Nephron (organoid): ENCODE measurements around the gene CCDC88C.
A peak's percentile ranks its signal among the peaks of the same experiment; 100 is the strongest.

ENCODE experiments used
- H3K27ac Mint-ChIP-seq, 3 experiments: 2 replicates each; pipeline ENCODE4 v1.8.0; 2020; ENCODE audit warnings: mixed read lengths in 3 of 3, mild to moderate bottlenecking in 2 of 3, moderate library complexity in 1 of 3
- H3K27me3 Mint-ChIP-seq: 2 replicates; pipeline ENCODE4 v1.8.0; 2021; ENCODE audit warnings: low read depth, mild to moderate bottlenecking, moderate library complexity, mixed read lengths
- H3K36me3 Mint-ChIP-seq: 2 replicates; pipeline ENCODE4 v1.8.0; 2020; ENCODE audit warnings: low read depth, mixed read lengths
- H3K4me1 Mint-ChIP-seq: 2 replicates; pipeline ENCODE4 v1.8.0; 2020; ENCODE audit warnings: mixed read lengths
- H3K4me3 Mint-ChIP-seq, 3 experiments: 2 replicates each; pipeline ENCODE4 v1.8.0; 2020; ENCODE audit warnings: mild to moderate bottlenecking in 3 of 3, mixed read lengths in 3 of 3, moderate library complexity in 2 of 3
- H3K9me3 Mint-ChIP-seq: 2 replicates; pipeline ENCODE4 v1.8.0; 2020; ENCODE audit warnings: mixed read lengths
- TF ChIP-seq, protein P1 (sequence below), 3 experiments: fragments of 200-600 bp; sonication (generic); IDR thresholded peaks; one replicate each; pipeline ENCODE4 v1.5.0; 2021; ENCODE audit warnings: antibody characterized with exemption in 3 of 3; ENCODE audit not compliant: unreplicated experiment in 3 of 3

CCDC88C gene

DNA sequence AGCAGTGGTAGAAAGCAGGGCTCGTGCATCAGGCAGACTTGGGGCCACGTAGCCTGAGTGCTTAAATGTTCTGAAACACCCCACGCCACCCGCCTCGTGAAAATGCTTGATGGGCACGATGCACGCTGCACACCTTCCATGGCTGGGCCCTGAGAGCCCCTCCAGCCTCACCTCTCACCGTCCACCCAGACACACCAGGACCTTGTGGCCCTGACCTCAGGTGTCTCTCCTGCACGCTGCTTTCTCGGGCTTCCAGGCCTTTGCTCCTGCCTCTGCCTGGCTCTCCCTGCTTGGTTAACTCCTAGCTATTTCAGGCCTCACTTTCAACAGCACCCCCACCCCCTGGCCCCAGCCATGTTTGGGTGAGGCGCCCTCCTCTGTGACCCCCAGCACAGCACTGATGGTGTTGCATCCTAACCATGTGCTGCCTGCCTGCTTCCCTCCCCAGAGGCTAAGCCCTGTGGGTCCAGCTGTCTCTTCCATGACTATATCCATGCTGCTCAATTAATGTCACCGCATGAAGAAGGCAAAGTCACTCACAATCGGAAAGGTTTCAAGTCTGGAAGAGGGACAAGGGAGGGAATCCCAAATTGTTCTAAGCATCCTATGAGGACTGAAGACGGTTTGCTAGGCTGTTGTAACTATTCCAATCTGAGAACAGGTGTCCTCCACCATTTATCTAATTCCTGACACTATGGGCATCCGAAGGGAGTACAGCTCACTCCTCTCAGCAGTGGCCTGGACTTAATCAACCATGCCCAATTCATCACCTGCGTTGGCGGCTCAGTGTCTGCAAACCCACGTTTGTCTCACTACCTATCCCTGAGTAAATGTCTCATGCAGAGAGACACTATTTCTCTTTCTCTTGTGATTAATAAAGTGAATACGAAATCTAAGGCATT, 82.2 kb downstream of the CCDC88C start:
- Mint-ChIP-seq H3K36me3 (no peaks in the 10 kb centered on the region), H3K27ac (peak overlapping the region; percentile 19 to 57 (median 46)), H3K9me3 (no peaks in the 10 kb centered on the region), H3K4me1 (peaks cover 71% of the 10 kb centered on the region), H3K27me3 (peaks cover 15% of the 10 kb centered on the region), H3K4me3 (peak overlapping the region in 2 of 3 experiments; percentile 5 to 14)
- TF ChIP-seq, protein P1, sequence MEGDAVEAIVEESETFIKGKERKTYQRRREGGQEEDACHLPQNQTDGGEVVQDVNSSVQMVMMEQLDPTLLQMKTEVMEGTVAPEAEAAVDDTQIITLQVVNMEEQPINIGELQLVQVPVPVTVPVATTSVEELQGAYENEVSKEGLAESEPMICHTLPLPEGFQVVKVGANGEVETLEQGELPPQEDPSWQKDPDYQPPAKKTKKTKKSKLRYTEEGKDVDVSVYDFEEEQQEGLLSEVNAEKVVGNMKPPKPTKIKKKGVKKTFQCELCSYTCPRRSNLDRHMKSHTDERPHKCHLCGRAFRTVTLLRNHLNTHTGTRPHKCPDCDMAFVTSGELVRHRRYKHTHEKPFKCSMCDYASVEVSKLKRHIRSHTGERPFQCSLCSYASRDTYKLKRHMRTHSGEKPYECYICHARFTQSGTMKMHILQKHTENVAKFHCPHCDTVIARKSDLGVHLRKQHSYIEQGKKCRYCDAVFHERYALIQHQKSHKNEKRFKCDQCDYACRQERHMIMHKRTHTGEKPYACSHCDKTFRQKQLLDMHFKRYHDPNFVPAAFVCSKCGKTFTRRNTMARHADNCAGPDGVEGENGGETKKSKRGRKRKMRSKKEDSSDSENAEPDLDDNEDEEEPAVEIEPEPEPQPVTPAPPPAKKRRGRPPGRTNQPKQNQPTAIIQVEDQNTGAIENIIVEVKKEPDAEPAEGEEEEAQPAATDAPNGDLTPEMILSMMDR (IDR thresholded peaks at IDR 0.05; ENCODE audit: unreplicated experiment in 3 of 3) = no peak

DNA sequence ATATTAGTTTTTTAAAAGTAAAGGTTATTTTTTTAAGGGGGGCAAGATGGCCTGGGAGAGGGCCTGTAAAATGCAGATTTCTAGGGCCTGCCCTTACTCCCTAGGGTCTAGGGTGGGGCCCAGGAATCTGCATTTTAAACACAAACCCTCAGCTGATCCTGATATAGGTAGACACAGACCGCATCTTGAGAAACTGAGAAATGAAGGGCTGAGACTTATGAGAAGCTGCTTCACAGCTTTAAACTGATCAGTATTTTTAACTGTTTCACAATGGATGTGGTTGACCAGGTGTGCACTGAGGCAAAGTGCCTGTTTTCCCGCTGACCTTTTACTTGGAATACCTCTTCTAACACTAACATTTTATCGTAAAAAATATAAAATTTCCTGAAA, 84.0 kb downstream of the CCDC88C start:
- Mint-ChIP-seq H3K9me3 (no peaks in the 10 kb centered on the region), H3K4me1 (peaks cover 69% of the 10 kb centered on the region), H3K27ac (peak overlapping the region in 2 of 3 experiments; percentile 49 to 67), H3K27me3 (peaks cover 13% of the 10 kb centered on the region), H3K4me3 (no peak overlapping the region), H3K36me3 (no peaks in the 10 kb centered on the region)
- TF ChIP-seq, protein P1 (IDR thresholded peaks at IDR 0.05; ENCODE audit: unreplicated experiment in 3 of 3) = no peak

DNA sequence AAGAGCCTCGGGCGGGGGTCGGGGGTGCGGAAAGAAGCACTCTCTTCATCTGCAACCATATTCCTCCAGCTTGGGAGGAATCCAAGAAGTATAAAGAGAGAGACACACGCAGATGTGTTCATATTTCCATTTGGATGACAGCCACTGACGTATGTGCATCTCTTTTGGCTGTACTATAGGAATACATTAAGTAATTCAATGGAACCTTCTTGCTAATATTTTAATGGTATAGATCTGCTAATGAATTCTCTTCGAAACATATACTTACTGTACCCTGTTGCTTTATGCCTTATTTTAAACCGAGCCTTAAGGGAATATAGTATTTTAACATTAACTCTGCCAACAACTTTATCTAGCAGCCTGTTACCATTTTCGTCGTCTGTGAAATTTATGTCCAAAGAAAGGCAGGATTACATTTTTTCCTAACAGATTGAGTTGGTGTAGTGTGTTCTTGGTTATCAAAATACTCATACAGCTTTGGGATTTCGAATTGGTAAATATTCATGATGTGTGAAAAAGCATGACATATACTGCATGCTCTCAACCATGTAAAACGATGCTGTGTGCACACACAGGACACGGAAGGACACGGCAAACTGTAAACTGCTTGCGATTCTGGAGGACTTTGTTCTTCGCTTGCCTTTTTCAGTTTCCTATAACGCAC, 84.5 kb downstream of the CCDC88C start:
- H3K27ac Mint-ChIP-seq = peak overlapping the region; percentile 49 to 67 (median 51)
- H3K27me3 Mint-ChIP-seq = peaks cover 9% of the 10 kb centered on the region
- H3K9me3 Mint-ChIP-seq = no peaks in the 10 kb centered on the region
- H3K4me1 Mint-ChIP-seq = peaks cover 69% of the 10 kb centered on the region
- peak overlapping the region in 1 of 3 experiments; percentile 34 for H3K4me3 Mint-ChIP-seq
- TF ChIP-seq, protein P1 (IDR thresholded peaks at IDR 0.05; ENCODE audit: unreplicated experiment in 3 of 3) = no peak
- H3K36me3 Mint-ChIP-seq = no peaks in the 10 kb centered on the region

DNA sequence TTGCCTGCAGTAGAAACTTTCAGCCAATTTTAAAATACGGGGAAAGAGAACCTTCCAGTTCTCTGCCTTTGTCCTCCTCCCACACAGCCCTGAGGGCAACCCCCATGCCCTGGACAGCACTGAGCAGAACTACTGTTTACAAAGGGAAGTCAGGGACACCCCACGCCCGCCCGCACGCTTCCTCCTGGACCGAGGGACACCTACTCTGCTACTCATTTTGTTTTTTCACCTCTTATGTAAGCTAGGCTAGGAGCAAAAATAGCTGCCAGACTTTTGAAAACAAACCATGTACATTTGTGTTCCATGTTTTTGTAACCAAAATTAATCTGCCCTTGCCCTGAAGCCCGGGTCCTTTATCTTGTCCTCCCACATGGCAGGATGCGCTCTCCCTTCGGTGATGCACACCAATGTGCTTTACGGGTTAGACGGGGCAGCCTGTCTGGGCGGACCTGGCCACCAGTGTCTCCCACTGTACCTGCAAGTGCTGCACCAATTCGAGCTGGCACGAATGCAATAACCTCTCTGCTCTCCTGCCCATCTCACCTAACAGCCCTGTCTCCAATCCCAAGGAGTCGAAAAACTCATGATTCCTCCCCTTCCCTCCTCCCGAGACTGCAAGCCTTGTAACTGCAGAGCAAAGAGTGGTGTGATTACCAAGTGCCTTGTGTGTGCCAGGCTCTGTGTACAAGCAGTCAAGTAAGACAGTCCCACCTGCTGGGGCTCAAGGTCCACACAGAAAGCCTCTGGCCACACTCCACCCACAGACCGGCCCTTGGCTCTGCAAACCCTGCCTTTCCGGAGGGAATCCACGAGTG, 85.2 kb downstream of the CCDC88C start:
- Mint-ChIP-seq H3K36me3 (no peaks in the 10 kb centered on the region), H3K27ac (peak overlapping the region; percentile 46 to 67 (median 49)), H3K4me3 (peak overlapping the region; percentile 7 to 32 (median 13))

DNA sequence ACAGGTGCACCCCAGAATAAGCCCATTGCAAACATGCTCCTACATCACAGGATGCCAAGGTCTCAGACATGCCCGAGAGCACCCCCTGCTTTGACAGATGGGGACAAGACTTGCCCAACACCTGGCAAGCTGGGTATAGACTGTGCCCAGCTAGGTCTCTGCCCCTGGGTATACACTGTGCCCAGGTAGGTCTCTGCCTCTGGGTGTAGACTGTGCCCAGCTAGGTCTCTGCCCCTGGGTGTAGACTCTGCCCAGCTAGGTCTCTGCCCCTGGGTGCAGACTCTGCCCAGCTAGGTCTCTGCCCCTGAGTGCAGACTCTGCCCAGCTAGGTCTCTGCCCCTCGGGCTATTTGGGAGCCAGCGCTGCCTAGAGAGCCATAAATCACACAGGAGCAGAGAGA, 85.9 kb downstream of the CCDC88C start:
- H3K4me1 Mint-ChIP-seq = peaks cover 75% of the 10 kb centered on the region
- peaks cover 13% of the 10 kb centered on the region for H3K27me3 Mint-ChIP-seq
- no peaks in the 10 kb centered on the region for H3K9me3 Mint-ChIP-seq
- H3K36me3 Mint-ChIP-seq = no peaks in the 10 kb centered on the region
- H3K4me3 Mint-ChIP-seq = no peak overlapping the region
- TF ChIP-seq, protein P1 (IDR thresholded peaks at IDR 0.05; ENCODE audit: unreplicated experiment in 3 of 3) = no peak
- peak overlapping the region; percentile 49 to 67 (median 64) for H3K27ac Mint-ChIP-seq

More for the DNA sequence above, 85.2 kb downstream of the CCDC88C start:
- Mint-ChIP-seq H3K4me1 (peaks cover 69% of the 10 kb centered on the region), H3K9me3 (no peaks in the 10 kb centered on the region), H3K27me3 (peaks cover 13% of the 10 kb centered on the region)
- TF ChIP-seq, protein P1 (IDR thresholded peaks at IDR 0.05; ENCODE audit: unreplicated experiment in 3 of 3) = no peak
